ENCODE results near the gene IFIT1. TPM values are rescaled to one million over a fixed set of nuclear protein-coding genes. Genes with fewer than 3 reads are reported as not detected.

IFIT1 gene
- total and polyA plus RNA-seq, 9 of the 15 experiments (the other 6 are each of a cell fraction or from before 2014, with no cell fraction given), result 0.03 to 0.40 (median 0.18) TPM

DNA sequence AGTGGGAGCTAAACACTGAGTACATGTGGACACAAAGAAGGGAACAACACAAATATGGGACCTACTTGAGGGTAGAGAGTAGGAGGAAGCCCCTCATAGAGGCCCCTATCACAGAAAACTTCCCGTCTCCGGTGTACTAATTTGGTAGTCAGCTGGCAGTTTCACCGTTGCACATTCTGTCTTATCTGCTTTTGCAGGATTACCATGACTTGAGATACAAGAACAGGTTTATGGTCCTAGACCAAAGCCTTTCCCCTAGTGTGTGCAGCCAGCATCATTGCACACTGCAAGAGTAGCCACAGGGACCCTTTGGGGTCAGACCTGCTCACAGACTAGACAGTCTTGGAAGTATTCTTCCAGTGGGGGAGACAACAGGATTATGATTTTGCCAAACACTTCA, 20.4 kb upstream of the IFIT1 start (continued):
- TF ChIP-seq ZFP30 (CRISPR knock-in tag; IDR thresholded peaks at IDR 0.05; ENCODE audit: borderline replicate concordance) (no peak), HNRNPK (IDR thresholded peaks at IDR 0.05; ENCODE audit: low read depth, low read length, poor library complexity, severe bottlenecking) (no peak), SMARCA4 (IDR thresholded peaks at IDR 0.05) (peak; percentile 35; the same call in 1 of the 2 replicates), ELF2 (CRISPR knock-in tag; IDR thresholded peaks at IDR 0.05) (no peak), STAG1 (CRISPR knock-in tag; IDR thresholded peaks at IDR 0.05; ENCODE audit: borderline replicate concordance) (no peak), ZNF143 (CRISPR knock-in tag; IDR thresholded peaks at IDR 0.05) (no peak), PRPF4 (IDR thresholded peaks at IDR 0.05; ENCODE audit: insufficient read depth, low read depth, low read length, poor library complexity, severe bottlenecking) (no peak), TAL1 (IDR thresholded peaks at IDR 0.05) (peak; percentile 40; the same call in 1 of the 2 replicates), ARID1B (IDR thresholded peaks at IDR 0.05) (peak; percentile 54), TEAD4 (IDR thresholded peaks at IDR 0.05; ENCODE audit: low read length) (peak; percentile 47; the same call in 1 of the 2 replicates), TEAD4 (CRISPR knock-in tag; IDR thresholded peaks at IDR 0.05; ENCODE audit: borderline replicate concordance) (no peak), ZNF274 (IDR thresholded peaks at IDR 0.05; ENCODE audit: borderline replicate concordance, low read depth, low read length) (no peak), ADNP (tag; IDR thresholded peaks at IDR 0.05) (no peak), NCOR1 (IDR thresholded peaks at IDR 0.05) (peak; percentile 25; the same call in 1 of the 2 replicates), HNRNPH1 (optimal IDR thresholded peaks at IDR 0.05; ENCODE audit: low read depth, low read length) (no peak), HDAC3 (IDR thresholded peaks at IDR 0.05; ENCODE audit: borderline replicate concordance, partially characterized antibody) (no peak), NCOA2 (IDR thresholded peaks at IDR 0.05; ENCODE audit: partially characterized antibody in 2 of 2) (no peak), ZNF212 (CRISPR knock-in tag; IDR thresholded peaks at IDR 0.05) (no peak)
- TF ChIP-seq, protein P1, sequence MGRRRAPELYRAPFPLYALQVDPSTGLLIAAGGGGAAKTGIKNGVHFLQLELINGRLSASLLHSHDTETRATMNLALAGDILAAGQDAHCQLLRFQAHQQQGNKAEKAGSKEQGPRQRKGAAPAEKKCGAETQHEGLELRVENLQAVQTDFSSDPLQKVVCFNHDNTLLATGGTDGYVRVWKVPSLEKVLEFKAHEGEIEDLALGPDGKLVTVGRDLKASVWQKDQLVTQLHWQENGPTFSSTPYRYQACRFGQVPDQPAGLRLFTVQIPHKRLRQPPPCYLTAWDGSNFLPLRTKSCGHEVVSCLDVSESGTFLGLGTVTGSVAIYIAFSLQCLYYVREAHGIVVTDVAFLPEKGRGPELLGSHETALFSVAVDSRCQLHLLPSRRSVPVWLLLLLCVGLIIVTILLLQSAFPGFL (CRISPR knock-in tag; IDR thresholded peaks at IDR 0.05), result no peak
